Measurements from ENCODE around the gene CEMIP.

Gene CEMIP

DNA sequence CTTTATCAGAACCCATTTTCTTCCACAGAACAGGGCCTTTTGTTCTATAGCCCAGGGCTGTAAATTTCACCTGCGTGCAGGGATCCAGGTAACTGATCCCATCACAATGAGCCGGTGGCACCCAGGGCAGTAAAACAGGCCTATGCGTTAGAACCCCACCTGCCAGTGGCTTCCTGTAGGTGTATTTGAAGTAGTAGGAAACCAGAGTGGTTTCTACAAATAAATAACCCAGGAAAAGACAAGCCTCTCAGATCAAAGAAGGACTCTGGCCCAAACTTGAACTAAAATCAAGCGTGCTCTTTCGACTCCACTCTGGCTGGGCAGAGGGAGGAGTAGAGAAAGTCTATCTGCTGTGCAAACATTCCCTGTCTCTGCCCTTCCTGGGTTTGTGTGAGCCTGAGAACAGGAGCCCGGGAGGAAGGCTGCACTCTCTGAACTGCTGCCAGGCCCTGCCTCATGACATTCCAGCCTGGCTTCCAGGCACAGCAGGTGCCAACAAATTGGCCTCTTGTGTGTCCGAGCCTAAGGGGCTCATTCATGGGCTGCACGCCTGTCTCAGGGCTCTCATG, 77.7 kb downstream of the CEMIP start:
- DNase-seq, result no peak

DNA sequence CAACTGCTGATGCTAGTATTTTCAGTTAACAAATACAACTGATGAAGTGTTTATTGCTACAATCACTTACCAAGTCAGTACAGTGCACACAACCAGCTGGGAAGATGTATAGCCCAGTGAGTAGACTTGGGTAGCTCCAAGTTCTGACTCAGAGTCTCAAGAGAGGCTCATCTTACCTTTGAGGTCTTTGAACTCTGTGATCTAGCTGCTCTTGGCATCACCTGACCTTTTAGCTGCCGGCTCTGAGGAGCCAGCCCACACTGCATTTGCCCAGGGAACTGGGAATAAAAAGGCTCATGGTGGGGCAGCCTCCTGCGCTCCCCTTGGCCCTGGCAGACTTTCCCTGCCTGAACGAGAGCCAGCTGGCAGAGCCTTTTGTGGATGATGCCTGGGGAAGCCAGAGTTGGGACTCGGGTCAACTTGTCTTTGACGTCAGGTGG, 82.6 kb downstream of the CEMIP start:
- DNase-seq, result peak; percentile 35

DNA sequence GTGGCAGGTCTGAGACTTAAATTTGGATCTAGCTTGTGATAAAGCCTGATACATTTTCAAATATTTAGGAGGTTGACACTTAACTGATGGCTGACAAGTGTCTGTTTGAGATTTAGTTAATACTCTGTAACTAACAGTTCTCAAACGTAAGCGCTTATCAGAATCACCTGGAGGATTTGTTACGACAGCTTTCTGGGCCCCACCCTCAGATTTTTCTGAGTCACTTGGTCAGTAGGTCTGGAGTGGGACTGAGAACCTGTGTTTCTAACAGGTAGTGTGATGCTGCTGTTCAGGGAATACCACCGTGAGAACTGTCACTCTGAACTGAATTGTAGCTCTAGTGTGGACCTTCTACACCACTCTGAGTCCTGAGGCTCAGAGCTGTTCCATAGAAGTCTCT, 85.5 kb downstream of the CEMIP start:
- DNase-seq, result no peak

DNA sequence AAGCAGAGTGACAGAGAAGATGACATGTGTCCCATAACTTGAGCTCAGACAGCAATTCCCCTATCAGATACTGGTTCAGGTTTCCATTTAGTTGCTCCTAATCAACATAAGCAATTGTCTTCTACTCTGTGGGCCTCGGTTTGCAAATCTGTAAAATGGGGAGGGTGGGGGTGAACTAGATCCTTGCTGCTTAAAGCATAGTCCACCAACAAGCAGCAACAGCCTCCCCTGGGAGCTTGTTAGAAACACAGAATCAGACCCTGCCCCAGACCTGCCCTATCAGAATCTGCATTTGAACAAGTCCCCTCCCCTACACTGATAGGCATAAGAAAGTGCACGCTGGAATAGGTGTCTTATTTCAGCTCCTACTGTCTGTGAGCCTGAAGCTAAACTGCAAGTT, 87.8 kb downstream of the CEMIP start:
- DNase-seq, result no peak

DNA sequence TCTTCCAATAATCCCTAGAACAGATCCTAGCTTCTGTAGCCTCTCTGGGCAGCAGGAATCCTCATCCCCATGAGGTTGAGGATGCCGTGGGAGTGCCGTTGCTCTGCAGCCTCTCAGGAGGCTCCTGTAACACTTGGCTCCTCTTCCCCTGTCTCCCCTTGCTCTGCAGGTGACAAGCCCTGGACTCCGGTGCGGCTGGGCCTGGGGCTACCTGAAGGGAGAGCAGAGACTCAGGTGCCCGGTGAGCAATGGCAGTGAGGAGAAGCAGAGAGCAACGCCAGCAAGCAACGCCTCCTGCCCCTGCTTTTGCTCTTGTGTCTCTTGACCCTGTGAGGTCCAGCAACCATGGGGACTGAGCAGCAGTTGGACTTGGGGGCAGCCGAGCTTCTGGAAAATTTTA, 91.2 kb downstream of the CEMIP start:
- no peak for DNase-seq

DNA sequence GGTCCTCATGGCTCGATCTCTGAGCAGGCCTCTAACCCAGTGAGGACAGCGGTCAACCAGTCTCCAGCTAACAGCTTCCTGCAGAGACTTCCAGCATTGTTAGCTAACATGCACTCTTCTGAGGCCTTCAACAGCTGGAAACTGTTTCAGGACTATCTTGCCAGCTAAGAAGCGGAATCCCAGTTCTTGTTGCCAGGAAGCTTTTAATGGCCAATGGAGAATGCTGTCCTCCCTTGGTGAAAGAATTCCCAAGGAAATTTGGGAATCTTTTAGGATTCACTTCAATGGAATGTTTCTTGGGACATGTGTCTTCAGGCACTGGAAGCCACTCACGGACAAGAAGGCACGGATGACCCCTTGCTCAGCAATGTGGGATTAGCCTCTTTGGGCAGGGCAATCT, 91.7 kb downstream of the CEMIP start:
- no peak for DNase-seq

DNA sequence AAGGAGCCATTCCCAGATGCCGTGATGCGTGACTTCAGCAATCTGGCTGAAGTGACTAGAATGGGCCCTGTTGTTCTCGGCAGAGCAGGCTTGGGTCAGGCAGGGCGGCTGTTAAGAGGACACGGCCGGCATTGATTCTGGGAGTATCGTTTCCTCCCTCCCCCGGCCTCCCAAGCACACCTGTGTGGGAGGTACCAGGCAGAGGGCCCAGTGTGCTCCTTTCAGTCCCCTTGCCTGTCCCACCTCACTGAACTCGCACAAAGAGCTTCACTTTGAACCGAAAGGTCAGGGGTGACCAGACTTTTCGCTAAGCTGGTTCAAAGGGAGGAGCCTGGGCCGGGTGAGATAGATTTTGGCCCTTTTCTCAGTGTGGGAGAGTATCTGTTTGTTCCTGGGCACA, 92.7 kb downstream of the CEMIP start:
- no peak for DNase-seq

DNA sequence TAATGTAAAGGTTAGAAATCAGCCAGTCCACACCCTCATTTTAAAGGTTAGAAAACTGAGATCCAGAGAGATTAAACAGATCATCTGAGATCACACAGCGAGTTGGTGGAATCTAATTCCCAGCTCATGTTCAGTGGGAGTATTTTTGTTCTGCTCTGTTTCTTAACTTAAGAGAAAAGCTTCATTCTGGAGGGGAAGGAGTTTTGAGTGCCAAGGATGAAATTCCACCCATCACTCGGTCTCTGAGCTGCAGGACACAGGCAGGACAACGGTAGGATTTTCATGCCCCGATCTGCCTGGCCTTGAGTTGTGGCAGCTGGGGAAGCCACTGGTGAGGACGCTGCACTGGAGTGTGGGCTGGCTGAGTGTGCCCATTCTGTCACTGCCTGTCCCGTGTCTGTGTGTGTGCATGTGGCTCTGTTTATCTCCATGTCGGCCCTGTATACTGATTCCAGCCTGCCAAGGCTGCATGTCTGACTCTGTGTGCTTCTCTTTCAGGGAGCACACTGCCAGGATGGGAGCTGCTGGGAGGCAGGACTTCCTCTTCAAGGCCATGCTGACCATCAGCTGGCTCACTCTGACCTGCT, 94.3 kb downstream of the CEMIP start:
- no peak for DNase-seq

DNA sequence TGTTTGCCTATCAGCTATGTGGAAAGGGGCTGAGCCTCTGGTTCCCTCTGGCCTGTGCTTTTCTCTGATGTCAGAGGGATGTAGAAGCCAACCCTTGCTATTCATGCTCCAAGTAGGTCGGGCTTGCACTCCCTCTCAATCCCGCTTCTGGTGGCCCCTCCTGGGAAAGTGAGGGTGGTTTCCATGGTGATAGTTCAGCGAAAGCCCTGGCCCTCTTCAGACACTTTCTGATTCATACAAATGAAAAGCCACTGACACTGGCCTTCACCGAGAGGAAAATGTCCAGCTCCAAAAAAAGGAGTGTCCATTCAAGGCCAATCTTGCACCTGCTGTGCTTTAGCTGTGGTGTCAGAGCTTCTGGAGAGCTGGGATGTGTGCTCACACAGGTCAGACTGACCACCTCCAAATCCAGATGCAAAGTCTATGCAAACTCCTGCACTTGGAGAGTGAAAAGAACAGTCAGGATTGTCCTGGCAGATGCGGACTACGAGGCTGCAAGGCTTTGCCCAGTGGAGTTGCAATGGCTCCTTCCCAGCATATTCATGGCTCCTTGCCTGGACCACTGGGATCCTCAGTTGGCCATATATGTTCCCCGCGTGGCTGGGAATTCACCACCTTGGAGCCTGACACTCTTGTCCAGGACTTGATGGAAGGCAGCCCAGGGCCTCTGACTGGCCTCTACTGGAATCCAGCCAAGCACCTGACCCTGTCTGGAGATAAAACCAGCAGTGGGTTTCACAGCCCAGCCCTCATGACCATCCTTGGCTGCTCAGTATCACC, 96.6 kb downstream of the CEMIP start:
- DNase-seq, result no peak

DNA sequence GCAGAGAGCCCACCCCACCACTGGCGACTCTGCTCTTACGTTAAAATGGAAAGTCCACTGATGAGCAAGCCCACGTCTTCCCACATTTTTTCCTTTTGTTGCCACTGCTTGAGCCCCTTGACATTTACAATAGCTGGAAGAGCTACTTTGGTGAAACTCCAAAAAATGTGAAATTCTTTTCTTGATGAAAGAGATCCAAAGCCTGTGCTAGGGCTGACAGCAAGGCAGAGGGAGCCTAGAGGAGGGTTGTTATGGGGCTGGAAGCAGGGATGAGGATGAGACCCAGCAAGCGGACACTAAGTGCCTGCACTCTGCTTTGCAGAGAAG, 97.1 kb downstream of the CEMIP start:
- DNase-seq, result no peak

DNA sequence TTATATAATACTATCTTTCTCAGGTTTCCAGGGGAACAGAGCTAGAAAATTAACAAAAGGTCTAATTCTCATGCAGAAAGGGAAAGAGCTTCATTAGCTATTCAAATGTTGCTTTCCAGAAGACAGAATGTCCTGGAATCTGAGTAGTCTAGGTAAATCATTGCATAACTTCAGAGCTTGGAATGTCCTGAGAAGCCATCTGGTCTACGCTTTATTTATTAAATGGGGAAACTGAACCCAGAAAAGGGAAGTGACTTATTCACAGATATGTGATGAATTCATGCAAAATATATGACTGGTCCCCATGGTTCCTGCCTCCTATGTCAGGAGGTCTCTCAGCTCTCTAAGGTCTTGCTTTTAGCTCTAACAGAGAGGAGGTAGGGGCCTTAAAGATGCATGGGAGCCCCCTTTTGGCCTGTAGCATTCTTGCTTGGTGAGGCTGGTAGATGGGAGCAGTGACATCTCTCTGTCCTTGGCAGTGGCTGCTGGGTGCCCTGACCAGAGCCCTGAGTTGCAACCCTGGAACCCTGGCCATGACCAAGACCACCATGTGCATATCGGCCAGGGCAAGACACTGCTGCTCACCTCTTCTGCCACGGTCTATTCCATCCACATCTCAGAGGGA, 99.2 kb downstream of the CEMIP start:
- no peak for DNase-seq

DNA sequence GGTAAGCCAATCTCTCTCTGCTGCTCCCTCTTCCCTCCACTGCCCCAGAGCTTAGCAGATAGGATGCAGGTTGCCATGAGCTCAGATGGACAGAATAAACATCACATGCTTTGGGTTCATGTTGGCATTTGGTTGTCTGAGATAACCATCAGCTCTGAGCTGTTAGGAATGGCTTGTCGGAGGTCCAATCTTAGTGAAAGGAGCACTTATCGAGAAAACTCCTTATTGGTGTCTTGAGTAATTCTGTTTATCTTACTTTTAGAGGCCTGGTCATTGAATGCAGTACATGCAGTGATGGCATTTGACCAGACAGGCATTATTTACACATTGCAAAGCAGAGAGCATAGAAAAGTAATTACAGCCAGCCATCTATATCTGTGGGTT, 99.7 kb downstream of the CEMIP start:
- no peak for DNase-seq

DNA sequence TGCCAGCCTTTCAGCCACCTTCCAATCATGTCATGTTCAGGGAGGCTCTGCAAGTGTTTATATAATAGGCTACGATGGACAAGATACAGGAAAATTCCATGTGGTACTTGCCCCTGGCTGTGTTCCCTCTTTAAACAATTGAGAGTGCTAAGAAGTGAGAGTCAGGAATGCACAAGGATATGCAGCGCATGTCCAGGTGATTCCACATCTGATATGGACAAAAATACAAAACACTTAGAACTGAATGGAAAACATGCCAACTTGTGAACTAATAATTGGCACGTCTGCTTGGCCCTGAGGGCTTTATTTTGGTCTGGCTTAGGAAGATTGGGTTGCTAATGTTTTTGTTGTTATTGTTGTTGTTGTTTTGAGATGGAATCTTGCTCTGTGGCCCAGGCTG, 100.9 kb downstream of the CEMIP start:
- DNase-seq, result no peak

DNA sequence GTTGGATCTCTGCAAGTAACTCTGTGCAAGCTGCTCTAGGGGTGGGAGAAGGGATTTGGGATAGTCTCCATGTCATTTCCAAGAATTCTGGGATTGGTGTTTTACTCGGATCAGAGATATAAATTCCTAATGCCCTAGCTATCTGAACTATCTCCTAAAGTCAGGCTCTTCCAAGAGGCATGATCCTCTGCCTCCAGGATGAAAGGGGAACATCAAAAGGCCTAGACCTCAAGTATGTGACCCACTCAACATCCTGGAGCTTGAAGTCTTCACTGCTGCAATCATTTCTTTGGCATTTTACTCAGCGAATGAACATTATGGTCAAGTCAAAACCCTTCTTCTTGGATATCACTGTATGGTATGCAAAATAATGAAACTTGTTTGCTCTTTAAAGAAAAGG, 104.5 kb downstream of the CEMIP start:
- DNase-seq, result no peak

DNA sequence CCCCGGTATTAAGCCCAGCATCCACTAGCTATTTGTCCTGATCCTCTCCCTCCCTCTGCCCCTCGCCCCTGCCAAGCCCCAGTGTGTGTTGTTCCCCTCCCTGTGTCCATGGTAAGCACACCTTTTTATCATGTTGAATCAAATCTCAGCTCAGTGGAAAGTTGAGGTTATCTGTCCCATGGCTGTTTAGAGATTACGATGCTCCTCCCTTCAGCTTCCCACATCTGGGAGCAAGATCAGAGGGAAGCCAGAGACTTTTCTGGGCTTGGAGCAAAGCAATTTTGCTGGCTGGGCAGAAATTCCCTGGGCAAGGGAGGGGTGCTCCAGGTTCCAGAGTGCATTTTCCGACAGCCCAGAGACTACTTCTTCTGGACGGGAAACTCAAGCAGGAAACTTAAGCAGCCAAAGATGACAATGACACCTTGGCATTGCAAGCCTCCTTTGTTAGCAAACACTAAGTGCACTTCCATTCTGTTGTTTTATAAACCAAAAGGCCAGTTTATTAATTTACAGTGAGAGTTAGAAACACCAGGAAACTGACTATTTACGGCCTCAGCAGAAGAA, 105.9 kb downstream of the CEMIP start:
- no peak for DNase-seq

DNA sequence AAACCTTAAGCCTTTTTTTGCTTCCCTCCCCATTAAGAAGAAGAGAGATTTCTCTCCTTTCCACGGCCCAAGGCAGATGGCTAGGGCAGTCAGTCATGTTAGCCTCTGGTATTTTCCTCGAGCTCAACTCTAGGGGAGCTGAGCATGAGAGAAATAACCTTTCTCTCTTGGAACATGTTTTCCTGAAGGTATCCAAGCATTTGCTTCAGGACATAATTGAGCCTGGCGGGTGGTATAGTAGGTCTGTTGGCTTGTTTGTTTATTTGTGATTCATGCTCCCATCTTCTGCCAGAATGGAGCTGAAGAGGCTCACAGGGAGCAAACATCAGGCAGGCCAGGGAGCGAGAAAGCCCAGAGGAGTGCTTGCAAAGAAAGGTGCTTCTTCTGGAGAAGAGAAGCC, 108.0 kb downstream of the CEMIP start:
- DNase-seq, result no peak

DNA sequence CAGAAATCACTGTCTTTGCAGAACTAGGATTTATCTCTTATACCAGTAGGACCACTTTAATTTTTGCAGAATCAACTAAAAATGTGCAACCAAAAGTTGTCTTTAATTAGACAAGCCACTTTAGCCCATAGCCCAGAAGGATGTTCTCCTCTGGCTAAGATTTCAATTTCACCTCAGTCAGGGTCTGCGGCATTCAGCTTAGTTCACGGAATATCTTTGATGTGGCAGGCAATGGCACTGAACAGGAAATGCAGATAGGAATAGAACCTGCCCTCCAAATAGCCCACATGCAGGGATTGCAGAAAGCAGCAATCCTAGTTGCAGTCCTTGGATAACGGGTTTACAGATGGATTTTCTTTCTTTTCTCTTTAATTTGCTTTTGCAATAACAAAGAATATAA, 109.7 kb downstream of the CEMIP start:
- DNase-seq, result no peak

DNA sequence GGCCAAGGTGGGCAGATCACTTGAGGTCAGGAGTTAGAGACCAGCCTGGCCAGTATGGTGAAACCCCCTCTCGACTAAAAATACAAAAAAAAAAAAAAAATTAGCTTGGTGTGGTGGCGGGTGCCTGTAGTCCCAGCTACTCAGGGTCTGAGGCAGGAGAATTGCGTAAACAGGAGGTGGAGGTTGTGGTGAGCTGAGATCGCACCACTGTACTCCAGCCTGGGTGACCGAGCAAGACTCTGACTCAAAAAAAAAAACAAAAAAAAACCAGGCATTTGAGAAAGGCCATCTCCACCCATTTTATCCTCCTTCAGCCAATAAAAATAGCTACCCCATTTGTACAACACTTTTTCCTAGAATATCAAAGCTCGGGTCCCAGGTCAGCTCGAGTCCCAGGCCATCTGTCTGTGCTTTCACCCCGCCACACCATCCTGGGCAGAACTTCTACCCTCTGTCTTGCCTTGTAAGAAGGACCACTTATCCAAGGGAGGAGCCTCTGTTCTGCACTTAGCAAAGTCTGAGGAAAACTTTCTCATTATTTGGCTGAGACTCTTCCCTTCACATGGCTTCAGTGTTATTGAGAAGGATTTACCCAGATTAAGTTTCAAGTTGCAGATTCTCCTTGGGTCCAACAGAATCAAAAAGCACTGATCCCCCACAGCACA, 111.3 kb downstream of the CEMIP start:
- DNase-seq, result no peak

DNA sequence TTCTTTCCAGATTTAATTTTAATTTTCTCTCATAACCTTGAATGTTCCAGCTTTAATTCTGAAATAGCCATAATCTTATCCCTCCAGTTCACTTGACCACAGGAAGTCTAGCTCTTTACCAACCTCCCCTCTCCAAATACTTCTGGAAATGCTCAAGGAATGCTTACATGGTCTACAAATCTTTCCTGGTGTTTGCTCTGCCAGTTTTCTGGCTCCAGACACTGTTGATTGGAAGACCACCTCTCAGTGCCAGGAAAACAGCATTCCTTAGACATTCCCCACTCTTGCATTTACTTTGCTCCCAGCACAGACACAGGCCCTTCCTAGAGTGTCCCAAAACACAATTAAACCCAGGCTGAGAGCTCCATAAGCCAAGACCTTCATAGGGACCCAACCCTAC, 111.8 kb downstream of the CEMIP start:
- no peak for DNase-seq

DNA sequence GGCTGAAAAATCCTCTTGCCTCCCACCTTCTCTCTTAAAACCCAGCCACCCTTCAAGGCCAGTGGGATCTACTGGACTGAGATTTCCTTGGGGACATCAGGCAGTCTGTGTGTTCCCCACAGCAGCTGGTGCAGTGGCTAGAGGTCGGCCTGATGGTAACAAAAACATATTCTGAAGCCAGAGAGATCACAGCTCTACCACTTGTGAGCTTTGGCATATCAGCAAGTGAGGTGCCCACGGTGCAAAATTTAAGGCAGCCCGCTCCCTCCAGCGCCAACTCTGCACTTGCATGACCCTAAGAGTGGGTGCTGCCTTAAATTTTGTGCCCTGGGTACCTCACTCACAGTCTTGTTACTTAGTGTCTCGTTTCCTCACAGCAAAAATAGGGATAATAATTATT, 113.2 kb downstream of the CEMIP start:
- DNase-seq, result no peak

DNA sequence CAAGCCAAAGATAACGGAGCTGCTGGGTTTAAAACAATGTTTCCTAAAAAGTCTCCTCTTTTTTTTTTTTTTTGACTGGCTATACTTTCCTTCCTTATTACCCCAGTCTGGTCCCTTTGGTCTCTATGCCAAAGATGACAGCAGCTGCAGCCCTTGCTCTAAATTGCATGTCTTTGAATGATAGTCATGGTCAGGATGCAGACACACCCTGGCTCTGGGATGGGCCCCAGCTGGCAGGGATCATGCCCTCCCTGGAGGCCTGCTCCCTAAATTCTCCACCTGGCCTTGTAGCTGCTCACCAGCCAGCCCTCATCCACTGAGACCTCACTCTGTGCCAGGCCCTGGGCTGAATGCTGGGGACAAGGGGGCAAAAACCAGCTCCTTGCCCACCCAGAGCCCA, 114.6 kb downstream of the CEMIP start:
- no peak for DNase-seq

DNA sequence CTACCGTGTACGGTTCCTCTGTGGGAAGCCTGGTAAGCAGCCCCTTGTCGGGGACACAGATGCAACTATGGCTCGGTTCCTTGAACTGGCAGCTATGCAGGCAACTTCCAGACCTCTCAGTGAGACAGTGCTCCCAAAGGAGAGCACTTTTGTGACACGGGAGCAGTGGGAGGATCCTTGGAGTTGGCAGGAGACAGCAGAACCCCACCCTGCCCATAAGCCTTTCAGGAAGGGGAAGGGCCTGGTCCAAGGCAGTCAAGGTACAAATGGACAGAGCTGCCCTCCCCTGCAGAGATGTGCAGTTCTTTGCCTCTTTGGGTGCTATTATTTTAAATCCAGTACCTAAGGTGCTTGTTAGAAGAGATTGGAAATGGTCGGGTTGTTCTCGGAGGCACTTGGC, 115.9 kb downstream of the CEMIP start:
- no peak for DNase-seq

DNA sequence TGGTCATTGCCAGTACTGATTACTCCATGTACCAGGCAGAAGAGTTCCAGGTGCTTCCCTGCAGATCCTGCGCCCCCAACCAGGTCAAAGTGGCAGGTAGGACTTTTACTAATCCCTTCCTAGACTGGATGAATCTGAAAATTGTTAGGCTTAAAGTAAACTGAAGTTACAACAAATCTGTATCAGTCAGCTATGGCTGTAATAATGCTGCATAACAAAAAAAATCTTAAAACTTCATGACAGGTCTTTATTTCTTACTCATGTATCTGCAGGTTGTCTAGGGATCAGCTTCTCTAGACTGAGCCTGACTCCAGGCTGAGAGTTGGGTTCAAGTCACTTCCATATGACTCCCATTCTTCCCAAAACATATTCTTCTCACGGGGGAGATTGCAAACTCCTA, 116.8 kb downstream of the CEMIP start:
- no peak for DNase-seq

DNA sequence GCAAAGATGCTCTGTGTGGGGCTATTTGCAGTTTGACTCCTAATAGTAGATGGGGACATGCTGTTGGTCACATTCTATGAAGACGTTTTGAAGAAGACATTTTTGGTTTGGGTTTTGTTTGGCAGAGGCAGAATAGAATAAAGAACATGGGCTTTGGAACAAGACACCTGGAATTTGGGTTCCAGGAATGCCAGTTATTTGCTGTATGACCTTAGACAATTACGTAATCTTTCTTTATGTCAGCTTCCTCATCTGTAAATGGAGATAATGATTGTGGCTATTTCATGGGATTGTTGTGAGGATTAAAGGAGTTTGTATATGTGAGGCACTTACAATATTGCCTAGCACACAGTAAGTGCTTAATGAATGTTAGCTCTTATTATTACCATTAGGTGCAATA, 118.9 kb downstream of the CEMIP start:
- DNase-seq, result no peak
